ENCODE results near the gene ARL8B.

The ARL8B gene

GRCh38 chr3:5220193-5220592 is 98.1 kb downstream of the ARL8B start:
- H3K4me3 ChIP-seq, result no peak overlapping the region
- H3K27ac ChIP-seq, result no peak overlapping the region
- TF ChIP-seq CTCF (IDR thresholded peaks at IDR 0.05), result no peak
- no peak for DNase-seq (ENCODE audit: low spot score)

GRCh38 chr3:5220667-5221431 is 98.8 kb downstream of the ARL8B start:
- no peak for DNase-seq (ENCODE audit: low spot score)
- no peak for TF ChIP-seq CTCF (IDR thresholded peaks at IDR 0.05)
- H3K4me3 ChIP-seq, result no peak overlapping the region
- H3K27ac ChIP-seq, result no peak overlapping the region

- no peak overlapping the region for H3K27ac ChIP-seq
- no peak for TF ChIP-seq CTCF (IDR thresholded peaks at IDR 0.05)
- H3K4me3 ChIP-seq, result no peak overlapping the region
- no peak for DNase-seq (ENCODE audit: low spot score)
These were observed 99.6 kb downstream of the ARL8B start for GRCh38 chr3:5221701-5222100.

GRCh38 chr3:5222283-5223005 is 100.4 kb downstream of the ARL8B start:
- TF ChIP-seq CTCF (IDR thresholded peaks at IDR 0.05), result no peak
- H3K27ac ChIP-seq, result no peak overlapping the region
- DNase-seq (ENCODE audit: low spot score), result no peak
- H3K4me3 ChIP-seq, result no peak overlapping the region

GRCh38 chr3:5226783-5227182 is 104.7 kb downstream of the ARL8B start:
- no peak for DNase-seq (ENCODE audit: low spot score)
- TF ChIP-seq CTCF (IDR thresholded peaks at IDR 0.05), result no peak
- H3K27ac ChIP-seq, result no peak overlapping the region

GRCh38 chr3:5227812-5228211 is 105.7 kb downstream of the ARL8B start:
- no peak for TF ChIP-seq CTCF (IDR thresholded peaks at IDR 0.05)
- DNase-seq (ENCODE audit: low spot score), result no peak
- no peak overlapping the region for H3K4me3 ChIP-seq
- H3K27ac ChIP-seq, result no peak overlapping the region

More at GRCh38 chr3:5226783-5227182, 104.7 kb downstream of the ARL8B start:
- no peak overlapping the region for H3K4me3 ChIP-seq

- no peak overlapping the region for H3K27ac ChIP-seq
- TF ChIP-seq CTCF (IDR thresholded peaks at IDR 0.05), result no peak
- no peak for DNase-seq (ENCODE audit: low spot score)
- no peak overlapping the region for H3K4me3 ChIP-seq
These were observed 107.3 kb downstream of the ARL8B start for GRCh38 chr3:5229414-5229813.
